Activated gamma-delta T cell treated with Interleukin-2 at 50 U/mL for 16 hours (primary cell): ENCODE measurements around the gene CRACR2A.

Experiments used
- DNase-seq: peaks from one replicate; pipeline ENCODE4 v3.0.0-alpha.2; 2020

CRACR2A gene

GRCh38 chr12:3722368-3722767, 30.5 kb downstream of the CRACR2A start:
- DNase-seq = no peak

- DNase-seq = no peak
Observed at GRCh38 chr12:3720772-3721171, 32.1 kb downstream of the CRACR2A start.

DNA sequence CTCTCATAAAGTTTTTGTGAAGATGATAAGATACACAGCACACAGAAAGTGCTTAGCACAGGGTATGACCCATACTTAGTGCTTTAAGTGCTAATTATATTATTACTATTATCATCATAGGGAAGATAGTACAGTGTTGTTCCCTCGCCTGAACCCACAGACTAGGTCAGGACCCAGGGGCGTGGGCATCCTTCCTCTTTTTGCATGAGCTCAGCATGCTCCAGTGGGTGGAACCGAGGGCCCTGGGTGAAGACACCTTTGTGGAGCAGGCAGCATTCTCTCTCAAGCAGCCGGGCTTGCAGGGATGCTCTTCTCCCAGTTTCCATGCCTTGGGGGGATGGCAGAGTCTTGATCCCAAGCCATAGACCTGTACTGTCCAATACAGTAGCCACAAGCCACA, 34.8 kb downstream of the CRACR2A start:
- no peak for DNase-seq

DNA sequence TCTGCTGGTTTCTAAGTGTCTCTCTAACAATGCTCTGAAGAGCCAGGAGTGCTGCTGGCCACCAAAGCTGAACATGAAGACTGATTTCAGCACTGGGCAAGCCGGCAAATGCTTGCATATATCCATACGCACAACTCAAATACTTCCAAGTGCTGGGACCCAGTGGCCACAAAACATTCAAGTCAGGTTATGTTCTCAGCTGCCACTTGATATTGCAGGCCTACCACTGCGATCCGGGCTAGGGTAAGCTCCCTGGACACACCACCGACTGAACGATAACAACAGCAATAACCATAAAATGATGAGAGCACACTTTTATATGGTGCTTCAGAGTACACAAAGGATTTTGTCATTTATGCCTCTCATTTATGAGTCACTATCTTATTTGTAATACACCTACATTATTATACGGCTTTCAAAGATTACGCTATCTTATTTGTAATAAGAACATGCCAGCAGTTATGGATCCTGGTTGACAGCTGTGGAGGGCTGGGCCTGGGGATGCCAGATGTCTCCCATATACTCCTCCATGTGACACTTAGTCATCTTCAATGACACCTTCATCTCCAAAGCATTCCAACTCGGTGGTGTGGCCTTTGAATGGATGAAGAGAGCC, 35.5 kb downstream of the CRACR2A start:
- no peak for DNase-seq

- DNase-seq = no peak
Observed at GRCh38 chr12:3715999-3716398, 36.9 kb downstream of the CRACR2A start.

DNA sequence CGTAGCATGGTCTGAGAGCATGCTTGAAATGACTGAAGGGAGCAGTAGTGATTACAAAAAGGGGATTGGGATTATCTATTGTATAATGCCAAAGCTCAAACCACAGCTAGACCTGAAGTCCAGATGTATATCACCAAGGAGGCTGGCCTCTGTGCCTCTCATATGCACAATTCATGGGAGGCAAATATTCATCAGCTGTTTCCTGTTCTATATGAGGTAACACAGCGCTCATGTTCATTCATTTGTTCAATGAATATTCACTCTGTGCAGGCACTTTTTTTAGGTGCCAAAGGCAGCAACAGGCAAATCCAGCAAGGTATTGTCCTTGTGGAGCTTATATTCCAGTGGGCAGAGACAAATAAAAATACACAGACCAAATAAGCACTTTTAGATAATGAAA, 39.0 kb downstream of the CRACR2A start:
- no peak for DNase-seq

- no peak for DNase-seq
Observed at GRCh38 chr12:3713483-3713882, 39.4 kb downstream of the CRACR2A start.

DNA sequence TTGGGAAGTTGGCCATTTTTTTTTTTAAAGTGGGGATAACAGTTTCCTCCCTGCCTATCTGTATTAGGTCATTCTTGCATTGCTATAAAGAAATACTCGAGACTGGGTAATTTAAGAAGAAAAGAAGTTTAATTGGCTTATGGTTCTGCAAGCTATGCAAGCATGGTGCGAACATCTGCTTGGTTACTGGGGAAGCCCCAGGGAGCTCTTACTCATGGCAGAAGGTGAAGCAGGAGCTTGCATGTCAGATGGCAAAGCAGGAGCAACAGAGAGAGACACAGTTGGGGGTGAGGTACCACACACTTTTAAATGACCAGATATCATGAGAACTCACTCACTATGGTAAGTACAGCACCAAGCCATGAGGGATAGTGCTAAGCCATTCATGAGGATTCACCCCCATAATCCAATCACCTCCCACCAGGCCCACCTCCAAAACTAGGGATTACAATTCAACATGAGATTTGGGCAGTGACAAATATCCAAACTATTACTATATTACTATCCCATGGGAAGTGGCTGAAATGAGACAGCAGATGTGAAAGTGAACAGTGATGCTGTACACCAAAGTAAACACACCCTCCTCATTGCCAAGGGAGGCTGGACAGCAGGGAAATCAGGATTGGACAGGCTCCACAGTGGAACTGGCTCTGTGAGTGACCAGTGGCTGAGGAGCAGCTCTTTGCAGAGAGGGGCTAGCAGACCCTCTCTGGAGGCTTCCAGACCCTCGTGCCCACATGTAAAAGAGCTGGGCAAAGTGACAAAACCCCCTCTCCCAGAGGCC, 40.5 kb downstream of the CRACR2A start:
- DNase-seq = no peak

GRCh38 chr12:3705354-3705675, 47.6 kb downstream of the CRACR2A start:
- no peak for DNase-seq

DNA sequence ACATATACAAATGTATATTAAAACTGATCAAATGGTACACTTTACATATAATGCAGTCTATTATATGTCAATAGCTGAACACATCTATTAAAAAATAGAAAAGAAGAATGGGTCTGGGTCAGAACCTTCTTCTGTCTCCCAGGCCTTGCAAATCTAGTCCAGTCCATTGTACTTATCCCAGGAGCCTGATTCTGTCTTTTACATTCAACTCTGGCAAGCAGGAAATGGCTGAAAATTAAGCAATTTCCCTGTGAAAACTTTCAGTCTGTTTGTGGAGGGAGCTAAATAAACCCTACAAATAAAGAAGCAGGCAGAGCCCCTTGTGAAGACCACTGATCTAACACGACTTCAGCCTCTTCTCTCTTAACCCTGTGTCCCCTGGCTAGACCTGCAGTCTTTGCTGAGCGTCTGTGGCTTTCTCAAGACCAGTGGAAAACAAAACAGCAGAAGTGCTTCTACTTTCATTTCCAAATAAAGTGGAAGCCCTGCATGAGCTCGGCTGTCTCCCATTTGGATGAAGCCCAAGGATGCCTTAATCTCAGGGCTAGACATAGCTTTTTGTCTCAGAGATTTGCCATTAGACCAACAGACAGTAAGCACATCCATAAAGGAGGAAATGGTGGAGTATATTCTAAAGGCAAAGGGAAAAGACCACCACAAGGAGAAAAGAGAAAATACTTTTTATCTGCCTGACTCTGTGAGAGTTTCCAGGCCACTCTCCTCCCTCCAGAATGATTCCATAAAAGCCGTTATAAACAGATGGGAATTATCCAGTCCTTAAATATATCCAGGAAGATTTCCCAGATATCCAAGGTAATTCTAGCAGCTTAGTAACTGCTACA, 48.2 kb downstream of the CRACR2A start:
- no peak for DNase-seq

DNA sequence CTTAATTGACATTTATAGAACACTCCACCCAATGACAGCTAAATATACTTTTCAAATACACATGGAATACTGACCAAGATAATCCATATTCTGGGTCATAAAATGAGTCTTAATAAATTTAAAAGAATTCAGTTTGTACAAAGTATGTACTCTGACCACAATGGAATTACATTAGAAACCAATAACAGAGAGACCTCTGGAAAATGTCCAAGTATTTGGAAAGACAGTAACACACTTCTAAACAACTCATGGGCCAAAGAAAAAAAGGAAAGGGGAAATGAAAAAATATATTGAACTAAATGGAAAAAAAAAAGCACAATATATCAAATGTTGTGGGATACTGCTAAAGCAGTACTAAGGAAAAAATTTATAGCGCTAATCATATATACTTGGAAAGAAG, 52.0 kb downstream of the CRACR2A start:
- DNase-seq = no peak

DNA sequence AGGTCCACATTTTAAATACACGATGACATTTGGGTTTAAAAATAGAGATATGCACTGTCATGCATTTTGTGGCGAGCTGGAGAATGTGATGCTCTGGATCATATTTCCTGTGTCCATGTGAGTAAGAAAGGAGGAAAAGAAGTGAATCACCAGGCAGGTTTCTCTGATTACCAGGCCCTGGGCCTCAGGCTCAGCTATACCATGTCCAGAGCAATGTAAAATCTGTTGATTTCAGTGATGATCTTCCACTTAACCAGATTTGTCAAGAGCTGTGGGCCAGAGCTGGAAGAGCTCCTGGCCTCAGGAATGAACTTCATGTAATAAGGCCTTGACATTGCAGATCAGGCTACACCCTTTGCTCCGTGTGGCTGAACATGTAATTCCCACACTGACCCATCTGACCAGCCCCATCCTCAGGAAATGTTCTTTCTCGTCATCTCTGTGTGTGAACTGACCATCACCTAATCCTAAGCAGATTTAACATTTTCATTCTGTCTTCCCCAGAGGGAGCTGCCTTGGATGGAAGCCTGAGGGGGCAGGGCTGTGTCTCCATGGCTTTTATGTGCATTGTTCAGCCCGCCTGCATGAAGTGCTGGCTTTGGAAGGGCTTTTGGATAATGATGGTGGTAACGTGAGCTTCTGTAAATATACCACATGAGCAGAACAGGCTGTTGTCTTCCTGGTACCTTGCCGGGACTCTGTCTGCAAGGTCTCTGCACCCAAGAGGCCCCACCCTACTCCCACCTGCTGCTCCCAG, 54.5 kb downstream of the CRACR2A start:
- no peak for DNase-seq

DNA sequence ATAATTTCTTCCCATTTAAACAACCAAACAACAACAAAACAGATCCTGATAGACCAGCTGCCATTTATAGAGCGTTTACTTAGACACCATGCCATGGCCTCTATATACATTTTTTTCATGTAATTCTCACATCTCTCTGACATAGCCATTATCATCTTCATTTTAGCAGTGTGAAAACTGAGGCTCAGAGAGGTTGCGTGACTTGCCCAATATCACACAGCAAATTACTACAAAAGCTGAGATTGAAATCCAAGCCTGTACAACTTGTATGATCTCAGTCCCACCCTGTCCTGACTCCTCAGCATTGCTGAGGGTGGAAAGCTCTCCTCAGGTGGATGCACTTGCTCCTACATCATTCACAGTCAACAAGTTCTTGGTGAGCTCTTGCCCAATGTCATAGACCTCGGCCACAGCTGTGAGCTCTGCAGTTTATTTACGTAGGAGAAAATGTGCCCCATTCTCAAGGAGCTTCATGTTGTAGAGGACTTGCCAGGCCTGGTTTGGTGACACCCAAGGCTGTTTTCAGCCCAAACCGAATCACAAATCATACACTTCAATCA, 55.5 kb downstream of the CRACR2A start:
- DNase-seq = no peak

DNA sequence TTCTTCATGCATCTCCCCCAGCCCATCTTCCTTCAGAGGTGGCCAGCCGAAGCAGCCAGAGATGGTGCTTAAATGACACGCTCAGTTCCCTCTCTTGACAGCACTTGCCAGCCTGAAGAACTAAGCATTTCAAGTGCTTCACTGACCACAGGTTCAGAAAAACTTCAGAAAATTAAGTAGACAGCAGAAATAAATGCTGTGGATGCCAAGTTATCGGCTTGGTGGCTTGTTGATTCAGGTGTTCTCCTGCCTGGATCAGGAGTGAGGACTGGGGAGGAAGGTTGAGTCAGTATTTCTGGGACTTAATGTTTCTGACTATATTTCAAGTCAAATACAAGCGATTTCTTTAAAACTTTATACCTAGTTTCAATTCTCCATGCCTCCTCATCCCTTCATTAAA, 58.2 kb downstream of the CRACR2A start:
- no peak for DNase-seq

- no peak for DNase-seq
Observed at GRCh38 chr12:3692616-3693365, 60.1 kb downstream of the CRACR2A start.

DNA sequence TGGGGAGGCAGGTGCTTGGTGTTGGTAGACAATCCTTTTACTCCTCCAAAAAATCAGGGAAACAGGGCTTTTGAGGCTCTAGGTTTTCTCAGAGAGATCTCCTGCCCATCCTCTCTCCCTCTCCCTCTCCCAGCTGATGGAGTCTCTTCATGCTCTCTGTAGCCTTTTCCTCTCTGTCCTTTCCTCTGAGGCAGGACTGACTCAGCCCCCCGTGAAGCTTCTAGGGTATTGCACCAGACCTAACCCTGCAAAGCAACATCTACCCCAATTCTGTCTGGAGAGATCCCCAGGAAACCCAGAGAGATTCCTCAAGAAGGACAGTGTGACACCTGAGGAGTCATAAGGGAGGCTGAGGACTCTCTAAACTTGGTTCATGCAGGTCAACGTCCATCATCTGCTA, 66.4 kb downstream of the CRACR2A start:
- DNase-seq = no peak

DNA sequence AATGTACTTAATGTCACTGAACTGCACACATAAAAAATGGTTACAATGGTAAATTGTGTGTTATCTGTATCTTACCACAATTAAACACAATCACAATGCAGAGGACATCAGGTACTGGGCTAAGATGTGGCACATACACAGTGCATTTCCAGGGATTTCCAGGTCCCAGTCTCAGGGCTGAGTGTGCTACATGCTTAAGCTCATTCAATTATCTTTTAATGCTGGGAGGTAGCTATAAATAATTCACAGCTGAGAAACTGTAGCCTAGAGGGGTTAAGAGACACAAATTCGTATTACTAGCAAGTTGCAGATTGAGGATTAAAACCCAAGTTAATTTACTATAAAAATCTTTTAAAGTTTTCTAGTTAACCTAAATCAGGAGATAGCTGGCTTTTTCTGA, 67.1 kb downstream of the CRACR2A start:
- DNase-seq = no peak

DNA sequence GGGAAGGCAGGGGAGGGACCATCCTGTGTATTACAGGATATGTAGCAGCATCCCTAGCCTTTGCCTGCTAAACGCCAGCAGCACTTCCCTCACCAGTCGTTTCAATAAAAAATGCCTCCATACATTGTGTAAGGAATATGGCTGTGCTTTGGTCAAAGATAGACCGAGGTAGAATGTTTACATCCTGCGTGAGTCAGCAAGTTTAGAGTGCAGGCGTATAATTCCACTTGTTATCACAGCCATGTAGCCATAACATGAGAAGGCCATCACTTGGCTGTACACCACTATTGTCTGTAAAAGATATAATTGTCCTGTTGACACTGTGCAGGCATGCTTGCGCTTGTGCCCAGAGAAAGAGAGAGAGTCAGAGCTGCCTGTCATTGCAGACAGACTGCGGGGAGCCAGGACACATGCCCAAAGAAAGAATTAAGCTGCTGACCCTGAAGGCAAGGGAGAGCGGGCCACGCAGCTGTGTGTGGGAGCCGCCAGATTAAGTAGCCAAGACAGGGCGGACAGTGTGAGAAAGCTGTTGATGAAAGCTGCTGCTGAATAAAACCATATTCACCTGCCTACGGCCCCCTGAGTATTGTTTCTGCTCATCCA, 68.4 kb downstream of the CRACR2A start:
- no peak for DNase-seq

DNA sequence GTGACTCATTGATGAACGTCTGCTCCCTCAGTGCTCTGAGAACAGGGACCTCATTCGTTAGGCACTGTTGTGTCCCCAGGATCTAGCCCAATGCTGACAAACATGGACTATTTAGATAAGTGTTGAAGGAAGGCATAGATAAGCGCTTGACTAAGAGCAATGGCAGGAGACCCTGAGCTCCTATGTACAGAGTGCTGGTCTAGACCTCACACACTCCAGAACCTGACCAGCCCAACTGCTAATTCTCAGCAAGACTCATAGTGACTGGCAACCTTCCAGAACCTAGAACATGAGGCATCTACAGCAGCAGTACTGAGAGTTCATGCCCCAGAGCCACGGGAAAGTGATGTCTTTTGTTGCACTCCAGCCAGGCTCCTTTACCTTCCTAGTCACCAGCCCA, 69.2 kb downstream of the CRACR2A start:
- DNase-seq = no peak

DNA sequence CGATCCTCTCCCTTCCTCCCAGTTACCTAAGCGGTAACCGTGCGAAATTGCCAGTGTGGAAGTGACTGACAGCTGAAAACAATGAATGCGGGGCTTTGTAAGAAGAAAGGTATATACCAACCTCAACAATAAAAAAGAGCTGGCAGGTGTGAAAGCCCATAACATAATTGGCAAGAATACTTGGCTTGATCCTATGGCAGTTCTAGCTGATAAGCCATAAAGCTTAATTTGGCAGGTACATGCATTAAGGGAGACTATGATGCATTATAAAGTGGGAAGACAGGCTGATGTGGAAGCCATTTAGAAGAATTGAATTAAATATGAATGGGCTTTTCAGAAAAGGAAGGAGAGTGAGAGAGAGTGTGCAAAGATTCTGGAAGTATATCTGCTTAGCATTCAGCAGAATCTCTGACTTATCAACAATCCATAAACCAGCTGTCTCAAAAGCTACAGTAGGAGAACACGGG, 71.3 kb downstream of the CRACR2A start:
- DNase-seq = no peak

- no peak for DNase-seq
Observed at GRCh38 chr12:3680919-3681594, 71.9 kb downstream of the CRACR2A start.
